HEK293 (cell line): ENCODE results near the gene REG1A.

Source experiments
- CTCF ChIA-PET: fragments of 350-600 bp; formaldehyde crosslinking; extraction: SDS; loops from one replicate; lab custom pipeline; 2021; ENCODE audit warnings: antibody characterized with exemption; lab: Yijun Ruan, JAX
- POLR2A ChIA-PET: fragments of 300-600 bp; formaldehyde crosslinking; extraction: SDS; loops from one replicate; lab custom pipeline; 2020; ENCODE audit warnings: antibody characterized with exemption, inconsistent platforms; lab: Yijun Ruan, JAX
- H3K27ac ChIP-seq: fragments of 200-500 bp; sonication (Bioruptor generic); 2 replicates; pipeline ENCODE4 v1.5.1; 2014; ENCODE audit warnings: low read depth, low read length, control low read depth, inconsistent platforms; ENCODE audit errors: extremely low read depth
- H3K36me3 ChIP-seq, 2 experiments: fragments of 200-500 bp in 1 of 2; sonication (Bioruptor generic) in 1 of 2; 1 replicate in 1 of 2; 2 replicates in 1 of 2; pipeline ENCODE4 v1.5.1; 2014 to 2017; ENCODE audit warnings: inconsistent platforms in 2 of 2, low read length in 2 of 2; ENCODE audit not compliant: control insufficient read depth in 2 of 2, insufficient read depth in 1 of 2
- H3K4me1 ChIP-seq: fragments of 200-500 bp; sonication (Bioruptor generic); 2 replicates; pipeline ENCODE4 v1.5.1; 2014; ENCODE audit warnings: mild to moderate bottlenecking, low read length, inconsistent platforms; ENCODE audit not compliant: control insufficient read depth, insufficient read depth
- H3K4me3 ChIP-seq: 2 replicates; pipeline ENCODE4 v1.5.1; 2011; ENCODE audit warnings: low read depth, mild to moderate bottlenecking, control low read depth, low read length, moderate library complexity
- H3K9me3 ChIP-seq: fragments of 200-500 bp; sonication (Bioruptor generic); 2 replicates; pipeline ENCODE4 v1.5.1; 2014; ENCODE audit warnings: low read depth, low read length, inconsistent platforms; ENCODE audit not compliant: control insufficient read depth, insufficient read depth
- GLIS2 ChIP-seq: fragments of 450-650 bp; formaldehyde crosslinking; IDR thresholded peaks from 2 replicates; pipeline ENCODE4 v1.5.1; 2016; ENCODE audit warnings: missing biosample characterization, missing genetic modification characterization
- KLF1 ChIP-seq: fragments of 450-650 bp; formaldehyde crosslinking; IDR thresholded peaks from 2 replicates; pipeline ENCODE4 v1.5.1; 2016; ENCODE audit warnings: missing biosample characterization, missing genetic modification characterization
- KLF8 ChIP-seq: fragments of 450-650 bp; formaldehyde crosslinking; IDR thresholded peaks from 2 replicates; pipeline ENCODE4 v1.5.1; 2016; ENCODE audit warnings: missing biosample characterization, missing genetic modification characterization
- REPIN1 ChIP-seq: fragments of 450-650 bp; formaldehyde crosslinking; IDR thresholded peaks from 2 replicates; pipeline ENCODE4 v1.5.1; 2017; ENCODE audit warnings: missing biosample characterization, missing genetic modification characterization, low read depth
- SALL2 ChIP-seq: fragments of 450-650 bp; formaldehyde crosslinking; IDR thresholded peaks from 2 replicates; pipeline ENCODE4 v1.5.0; 2017; ENCODE audit warnings: missing biosample characterization, mild to moderate bottlenecking, missing genetic modification characterization, borderline replicate concordance
- ZFP41 ChIP-seq: fragments of 450-650 bp; formaldehyde crosslinking; IDR thresholded peaks from 2 replicates; pipeline ENCODE4 v1.5.1; 2016; ENCODE audit warnings: missing biosample characterization, missing genetic modification characterization, borderline replicate concordance
- ZNF133 ChIP-seq: fragments of 450-650 bp; formaldehyde crosslinking; IDR thresholded peaks from 2 replicates; pipeline ENCODE4 v1.5.1; 2016; ENCODE audit warnings: missing biosample characterization, missing genetic modification characterization
- ZNF239 ChIP-seq: fragments of 450-650 bp; formaldehyde crosslinking; IDR thresholded peaks from 2 replicates; pipeline ENCODE4 v1.5.1; 2016; ENCODE audit warnings: missing biosample characterization, missing genetic modification characterization
- ZNF311 ChIP-seq: fragments of 450-650 bp; formaldehyde crosslinking; IDR thresholded peaks from 2 replicates; pipeline ENCODE4 v1.5.1; 2017; ENCODE audit warnings: missing biosample characterization, missing genetic modification characterization, borderline replicate concordance
- ZNF350 ChIP-seq: fragments of 450-650 bp; formaldehyde crosslinking; IDR thresholded peaks from 2 replicates; pipeline ENCODE4 v1.5.0; 2017; ENCODE audit warnings: missing biosample characterization, mild to moderate bottlenecking, missing genetic modification characterization
- ZNF366 ChIP-seq: fragments of 450-650 bp; formaldehyde crosslinking; conservative IDR thresholded peaks from 2 replicates; pipeline ENCODE4 v1.5.1; 2016; ENCODE audit warnings: missing biosample characterization, missing genetic modification characterization
- ZNF473 ChIP-seq: fragments of 450-650 bp; formaldehyde crosslinking; IDR thresholded peaks from 2 replicates; pipeline ENCODE4 v1.5.1; 2017; ENCODE audit warnings: missing biosample characterization, missing genetic modification characterization
- ZNF521 ChIP-seq: fragments of 450-650 bp; formaldehyde crosslinking; IDR thresholded peaks from 2 replicates; pipeline ENCODE4 v1.5.1; 2017; ENCODE audit warnings: missing biosample characterization, mild to moderate bottlenecking, missing genetic modification characterization
- ZNF792 ChIP-seq: fragments of 450-650 bp; formaldehyde crosslinking; IDR thresholded peaks from 2 replicates; pipeline ENCODE4 v1.5.1; 2016; ENCODE audit warnings: missing biosample characterization, missing genetic modification characterization
- TF ChIP-seq, protein P1 (sequence below): fragments of 450-650 bp; formaldehyde crosslinking; IDR thresholded peaks from 2 replicates; pipeline ENCODE4 v1.5.1; 2016; ENCODE audit warnings: missing biosample characterization, missing genetic modification characterization
- TF ChIP-seq, protein P2 (sequence below): fragments of 450-650 bp; formaldehyde crosslinking; IDR thresholded peaks from 2 replicates; pipeline ENCODE4 v1.5.1; 2016; ENCODE audit warnings: missing biosample characterization, missing genetic modification characterization
- TF ChIP-seq, protein P3 (sequence below): fragments of 450-650 bp; formaldehyde crosslinking; IDR thresholded peaks from 2 replicates; pipeline ENCODE4; 2016; ENCODE audit warnings: missing biosample characterization, missing genetic modification characterization
- TF ChIP-seq, protein P4 (sequence below): fragments of 450-650 bp; IDR thresholded peaks from 2 replicates; pipeline ENCODE4 v1.5.1; 2018; ENCODE audit warnings: missing biosample characterization, missing genetic modification characterization
- TF ChIP-seq, protein P5 (sequence below): fragments of 450-650 bp; formaldehyde crosslinking; IDR thresholded peaks from 2 replicates; pipeline ENCODE4 v1.5.1; 2016; ENCODE audit warnings: missing biosample characterization, missing genetic modification characterization

The REG1A gene

DNA sequence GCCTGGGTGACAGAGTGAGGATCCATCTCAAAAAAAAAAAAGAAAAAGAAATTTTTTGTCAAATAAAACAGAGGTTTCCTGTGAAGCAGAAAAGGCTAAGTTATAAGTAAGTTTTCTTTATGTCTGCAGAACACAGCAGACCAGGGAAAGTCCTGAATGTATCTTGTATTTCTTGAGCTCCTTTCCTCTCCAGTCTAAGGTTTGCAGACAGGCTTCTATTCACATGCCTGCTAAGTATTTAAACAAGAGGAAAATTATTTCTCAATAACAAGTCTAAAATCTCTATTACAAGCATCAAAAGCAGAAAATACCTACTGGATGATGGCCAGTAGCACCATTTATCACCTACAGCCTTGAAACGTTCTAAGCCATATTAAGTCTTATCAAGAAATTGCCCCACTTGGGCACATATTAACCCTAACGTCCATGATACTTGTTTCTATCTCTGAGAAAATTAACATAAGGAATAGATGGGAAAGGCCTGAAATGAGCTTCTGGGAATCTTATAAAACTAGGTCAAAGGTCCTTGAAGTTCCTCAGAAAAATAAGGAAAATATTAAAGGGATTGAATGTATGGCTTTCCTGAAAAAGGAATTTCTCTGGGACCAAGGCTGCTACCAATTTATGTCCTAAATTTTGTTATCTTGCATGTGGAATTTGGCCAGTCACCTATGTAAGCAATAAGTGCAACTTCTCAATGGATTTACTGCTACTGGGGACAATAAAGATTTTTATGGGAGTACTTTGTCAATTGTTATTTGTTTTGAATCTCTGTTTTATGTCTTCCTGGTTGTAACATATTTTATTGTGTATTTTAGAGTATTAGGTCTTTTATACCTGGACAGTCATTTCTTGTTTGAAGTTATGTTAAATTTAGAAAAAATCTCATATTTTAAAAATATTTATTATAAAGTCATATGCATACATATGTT lies 3.0 kb upstream of the REG1A start:
- no peaks in the 10 kb centered on the region for H3K4me1 ChIP-seq
- H3K4me3 ChIP-seq, result no peak overlapping the region
- H3K36me3 ChIP-seq, result no peaks in the 10 kb centered on the region
- TF ChIP-seq, protein P1, sequence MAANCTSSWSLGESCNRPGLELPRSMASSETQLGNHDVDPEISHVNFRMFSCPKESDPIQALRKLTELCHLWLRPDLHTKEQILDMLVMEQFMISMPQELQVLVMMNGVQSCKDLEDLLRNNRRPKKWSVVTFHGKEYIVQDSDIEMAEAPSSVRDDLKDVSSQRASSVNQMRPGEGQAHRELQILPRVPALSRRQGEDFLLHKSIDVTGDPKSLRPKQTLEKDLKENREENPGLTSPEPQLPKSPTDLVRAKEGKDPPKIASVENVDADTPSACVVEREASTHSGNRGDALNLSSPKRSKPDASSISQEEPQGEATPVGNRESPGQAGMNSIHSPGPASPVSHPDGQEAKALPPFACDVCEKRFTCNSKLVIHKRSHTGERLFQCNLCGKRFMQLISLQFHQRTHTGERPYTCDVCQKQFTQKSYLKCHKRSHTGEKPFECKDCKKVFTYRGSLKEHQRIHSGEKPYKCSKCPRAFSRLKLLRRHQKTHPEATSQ (tag by site-specific recombination), result no peak
- TF ChIP-seq ZNF366 (no peak), ZNF133 (tag by site-specific recombination) (no peak), GLIS2 (tag by site-specific recombination) (no peak)
- TF ChIP-seq, protein P2, sequence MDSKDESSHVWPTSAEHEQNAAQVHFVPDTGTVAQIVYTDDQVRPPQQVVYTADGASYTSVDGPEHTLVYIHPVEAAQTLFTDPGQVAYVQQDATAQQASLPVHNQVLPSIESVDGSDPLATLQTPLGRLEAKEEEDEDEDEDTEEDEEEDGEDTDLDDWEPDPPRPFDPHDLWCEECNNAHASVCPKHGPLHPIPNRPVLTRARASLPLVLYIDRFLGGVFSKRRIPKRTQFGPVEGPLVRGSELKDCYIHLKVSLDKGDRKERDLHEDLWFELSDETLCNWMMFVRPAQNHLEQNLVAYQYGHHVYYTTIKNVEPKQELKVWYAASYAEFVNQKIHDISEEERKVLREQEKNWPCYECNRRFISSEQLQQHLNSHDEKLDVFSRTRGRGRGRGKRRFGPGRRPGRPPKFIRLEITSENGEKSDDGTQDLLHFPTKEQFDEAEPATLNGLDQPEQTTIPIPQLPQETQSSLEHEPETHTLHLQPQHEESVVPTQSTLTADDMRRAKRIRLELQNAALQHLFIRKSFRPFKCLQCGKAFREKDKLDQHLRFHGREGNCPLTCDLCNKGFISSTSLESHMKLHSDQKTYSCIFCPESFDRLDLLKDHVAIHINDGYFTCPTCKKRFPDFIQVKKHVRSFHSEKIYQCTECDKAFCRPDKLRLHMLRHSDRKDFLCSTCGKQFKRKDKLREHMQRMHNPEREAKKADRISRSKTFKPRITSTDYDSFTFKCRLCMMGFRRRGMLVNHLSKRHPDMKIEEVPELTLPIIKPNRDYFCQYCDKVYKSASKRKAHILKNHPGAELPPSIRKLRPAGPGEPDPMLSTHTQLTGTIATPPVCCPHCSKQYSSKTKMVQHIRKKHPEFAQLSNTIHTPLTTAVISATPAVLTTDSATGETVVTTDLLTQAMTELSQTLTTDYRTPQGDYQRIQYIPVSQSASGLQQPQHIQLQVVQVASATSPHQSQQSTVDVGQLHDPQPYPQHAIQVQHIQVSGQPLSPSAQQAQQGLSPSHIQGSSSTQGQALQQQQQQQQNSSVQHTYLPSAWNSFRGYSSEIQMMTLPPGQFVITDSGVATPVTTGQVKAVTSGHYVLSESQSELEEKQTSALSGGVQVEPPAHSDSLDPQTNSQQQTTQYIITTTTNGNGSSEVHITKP (tag by site-specific recombination), result no peak
- TF ChIP-seq, protein P3, sequence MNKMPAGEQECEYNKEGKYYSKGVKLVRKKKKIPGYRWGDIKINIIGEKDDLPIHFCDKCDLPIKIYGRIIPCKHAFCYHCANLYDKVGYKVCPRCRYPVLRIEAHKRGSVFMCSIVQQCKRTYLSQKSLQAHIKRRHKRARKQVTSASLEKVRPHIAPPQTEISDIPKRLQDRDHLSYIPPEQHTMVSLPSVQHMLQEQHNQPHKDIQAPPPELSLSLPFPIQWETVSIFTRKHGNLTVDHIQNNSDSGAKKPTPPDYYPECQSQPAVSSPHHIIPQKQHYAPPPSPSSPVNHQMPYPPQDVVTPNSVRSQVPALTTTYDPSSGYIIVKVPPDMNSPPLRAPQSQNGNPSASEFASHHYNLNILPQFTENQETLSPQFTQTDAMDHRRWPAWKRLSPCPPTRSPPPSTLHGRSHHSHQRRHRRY (tag by site-specific recombination), result no peak
- ChIA-PET CTCF (no interaction called here), POLR2A (no interaction called here)
- no peaks in the 10 kb centered on the region for H3K9me3 ChIP-seq
- H3K27ac ChIP-seq, result no peak overlapping the region

DNA sequence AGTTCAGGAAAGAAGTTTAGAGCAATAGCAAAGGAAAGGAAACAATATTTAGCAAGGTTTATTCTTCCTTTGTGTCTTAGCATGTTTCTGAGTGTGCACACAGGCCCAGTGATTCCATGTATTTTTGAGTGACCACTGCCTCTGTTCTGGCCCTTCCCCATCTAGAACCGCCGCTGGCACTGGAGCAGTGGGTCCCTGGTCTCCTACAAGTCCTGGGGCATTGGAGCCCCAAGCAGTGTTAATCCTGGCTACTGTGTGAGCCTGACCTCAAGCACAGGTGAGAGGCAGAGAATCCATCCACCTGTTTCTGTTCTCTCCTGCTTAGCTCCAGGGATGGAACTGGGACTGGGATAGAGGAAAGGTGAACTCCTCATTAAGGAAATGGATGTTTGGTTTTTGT lies 2.4 kb downstream of the REG1A start:
- TF ChIP-seq, protein P4, sequence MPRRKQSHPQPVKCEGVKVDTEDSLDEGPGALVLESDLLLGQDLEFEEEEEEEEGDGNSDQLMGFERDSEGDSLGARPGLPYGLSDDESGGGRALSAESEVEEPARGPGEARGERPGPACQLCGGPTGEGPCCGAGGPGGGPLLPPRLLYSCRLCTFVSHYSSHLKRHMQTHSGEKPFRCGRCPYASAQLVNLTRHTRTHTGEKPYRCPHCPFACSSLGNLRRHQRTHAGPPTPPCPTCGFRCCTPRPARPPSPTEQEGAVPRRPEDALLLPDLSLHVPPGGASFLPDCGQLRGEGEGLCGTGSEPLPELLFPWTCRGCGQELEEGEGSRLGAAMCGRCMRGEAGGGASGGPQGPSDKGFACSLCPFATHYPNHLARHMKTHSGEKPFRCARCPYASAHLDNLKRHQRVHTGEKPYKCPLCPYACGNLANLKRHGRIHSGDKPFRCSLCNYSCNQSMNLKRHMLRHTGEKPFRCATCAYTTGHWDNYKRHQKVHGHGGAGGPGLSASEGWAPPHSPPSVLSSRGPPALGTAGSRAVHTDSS (tag by site-specific recombination), result no peak
- TF ChIP-seq ZNF521 (no peak), ZNF239 (tag by site-specific recombination) (no peak), ZNF350 (tag by site-specific recombination) (no peak), ZNF473 (tag by site-specific recombination) (no peak), ZNF792 (no peak), ZNF311 (tag by site-specific recombination) (no peak), KLF8 (tag by site-specific recombination) (no peak), REPIN1 (tag by site-specific recombination) (no peak), KLF1 (tag by site-specific recombination) (no peak), SALL2 (tag by site-specific recombination) (no peak), ZFP41 (no peak)
- TF ChIP-seq, protein P5, sequence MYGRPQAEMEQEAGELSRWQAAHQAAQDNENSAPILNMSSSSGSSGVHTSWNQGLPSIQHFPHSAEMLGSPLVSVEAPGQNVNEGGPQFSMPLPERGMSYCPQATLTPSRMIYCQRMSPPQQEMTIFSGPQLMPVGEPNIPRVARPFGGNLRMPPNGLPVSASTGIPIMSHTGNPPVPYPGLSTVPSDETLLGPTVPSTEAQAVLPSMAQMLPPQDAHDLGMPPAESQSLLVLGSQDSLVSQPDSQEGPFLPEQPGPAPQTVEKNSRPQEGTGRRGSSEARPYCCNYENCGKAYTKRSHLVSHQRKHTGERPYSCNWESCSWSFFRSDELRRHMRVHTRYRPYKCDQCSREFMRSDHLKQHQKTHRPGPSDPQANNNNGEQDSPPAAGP (tag by site-specific recombination), result no peak
- Histone ChIP-seq H3K9me3 (no peaks in the 10 kb centered on the region), H3K36me3 (no peaks in the 10 kb centered on the region), H3K27ac (no peak overlapping the region), H3K4me1 (no peaks in the 10 kb centered on the region), H3K4me3 (no peak overlapping the region)
- ChIA-PET CTCF (no interaction called here), POLR2A (no interaction called here)
